Measurements from ENCODE around the gene GFOD1.
"Not testable (repeated sequence)": the region's sequence is repeated elsewhere in the genome, so short reads cannot be mapped to it uniquely, and the experiment has no call there.

The GFOD1 gene

GRCh38 chr6:13326031-13326586, 161.3 kb downstream of the GFOD1 start:
- not testable (repeated sequence) for DNase-seq (ENCODE audit: low spot score)

GRCh38 chr6:13319891-13320564, 167.4 kb downstream of the GFOD1 start:
- no peak for DNase-seq (ENCODE audit: low spot score)

- DNase-seq (ENCODE audit: low spot score) = no peak
Observed at GRCh38 chr6:13318821-13319220, 168.6 kb downstream of the GFOD1 start.

- DNase-seq (ENCODE audit: low spot score) = no peak
Observed at GRCh38 chr6:13315896-13316295, 171.5 kb downstream of the GFOD1 start.

- no peak for DNase-seq (ENCODE audit: low spot score)
Observed at GRCh38 chr6:13314806-13315205, 172.6 kb downstream of the GFOD1 start.

- no peak for DNase-seq (ENCODE audit: low spot score)
Observed at GRCh38 chr6:13311155-13311554, 176.2 kb downstream of the GFOD1 start.

- DNase-seq (ENCODE audit: low spot score) = no peak
Observed at GRCh38 chr6:13308332-13308731, 179.1 kb downstream of the GFOD1 start.

All from SK-N-DZ (cell line).